Measurements from ENCODE around the gene LCE6A.

- TF ChIP-seq, protein P1, sequence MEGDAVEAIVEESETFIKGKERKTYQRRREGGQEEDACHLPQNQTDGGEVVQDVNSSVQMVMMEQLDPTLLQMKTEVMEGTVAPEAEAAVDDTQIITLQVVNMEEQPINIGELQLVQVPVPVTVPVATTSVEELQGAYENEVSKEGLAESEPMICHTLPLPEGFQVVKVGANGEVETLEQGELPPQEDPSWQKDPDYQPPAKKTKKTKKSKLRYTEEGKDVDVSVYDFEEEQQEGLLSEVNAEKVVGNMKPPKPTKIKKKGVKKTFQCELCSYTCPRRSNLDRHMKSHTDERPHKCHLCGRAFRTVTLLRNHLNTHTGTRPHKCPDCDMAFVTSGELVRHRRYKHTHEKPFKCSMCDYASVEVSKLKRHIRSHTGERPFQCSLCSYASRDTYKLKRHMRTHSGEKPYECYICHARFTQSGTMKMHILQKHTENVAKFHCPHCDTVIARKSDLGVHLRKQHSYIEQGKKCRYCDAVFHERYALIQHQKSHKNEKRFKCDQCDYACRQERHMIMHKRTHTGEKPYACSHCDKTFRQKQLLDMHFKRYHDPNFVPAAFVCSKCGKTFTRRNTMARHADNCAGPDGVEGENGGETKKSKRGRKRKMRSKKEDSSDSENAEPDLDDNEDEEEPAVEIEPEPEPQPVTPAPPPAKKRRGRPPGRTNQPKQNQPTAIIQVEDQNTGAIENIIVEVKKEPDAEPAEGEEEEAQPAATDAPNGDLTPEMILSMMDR (IDR thresholded peaks at IDR 0.05; ENCODE audit: low read depth, low read length), result no peak
- no peak for TF ChIP-seq POLR2A (IDR thresholded peaks at IDR 0.05; ENCODE audit: extremely low read depth, insufficient read length)
- no peak for TF ChIP-seq MYC (IDR thresholded peaks at IDR 0.05; ENCODE audit: low read depth, low read length)
These were observed 30.8 kb downstream of the LCE6A start for GRCh38 chr1:152873495-152873894.

Data from NB4 (cell line).